Lung (tissue), 4 donors: ENCODE measurements around the gene ADAM17. TPM values are rescaled to one million over a fixed set of nuclear protein-coding genes. Genes with fewer than 3 reads are reported as not detected.

Experiments
- polyA plus RNA-seq, 2 donors: library from polyadenylated mRNA; stranded (reverse); fragments of 200-250 nt; gene quantifications; one replicate each; pipeline ENCODE4 v1.2.1, GENCODE V29; 2013
- total RNA-seq, 2 donors: library from RNA; depleted of rRNA in 1 of 2; stranded (reverse); fragments of >200 nt in 1 of 2; gene quantifications; one replicate each; pipeline ENCODE4 v1.2.1, GENCODE V29; 2014 to 2021
- donor health status: Bipolar disorder and iron deficiency.
- donor health status: healthy.
- donor health status: DM: yes; HTN: yes; CAD: no.

The ADAM17 gene
- total and polyA plus RNA-seq, 4 donors: 16.8 to 56.1 (median 41.2) TPM

Other genes with a start within 250 kb of the ADAM17 start
- gene ITGB1BP1, start 132.3 kb downstream of the ADAM17 start, total RNA-seq: 10 to 100 TPM; 32.4 to 75.6 TPM
- gene ITGB1BP1, start 132.3 kb downstream of the ADAM17 start, polyA plus RNA-seq: 100 to 1,000 TPM in 1 of 2 donors, 10 to 100 TPM in 1; 49.7 to 100 TPM
- gene CPSF3, start 132.2 kb downstream of the ADAM17 start, total RNA-seq: 10 to 100 TPM; 23.7 to 25.9 TPM
- 10 to 100 TPM; 15.6 to 17.8 TPM for gene CPSF3, start 132.2 kb downstream of the ADAM17 start, polyA plus RNA-seq
- 10 to 100 TPM; 29.4 to 41.8 TPM for gene IAH1, start 81.3 kb downstream of the ADAM17 start, total RNA-seq
- 10 to 100 TPM; 45.2 to 73.5 TPM for gene IAH1, start 81.3 kb downstream of the ADAM17 start, polyA plus RNA-seq
- 100 to 1,000 TPM; 271 to 275 TPM for gene YWHAQ, start 75.2 kb upstream of the ADAM17 start, total RNA-seq
- gene YWHAQ, start 75.2 kb upstream of the ADAM17 start, polyA plus RNA-seq: 100 to 1,000 TPM in 1 of 2 donors, 10 to 100 TPM in 1; 94.6 to 173 TPM